ENCODE results near the gene SREBF1. TPM values are rescaled to one million over a fixed set of nuclear protein-coding genes. Genes with fewer than 3 reads are reported as not detected.

Gene SREBF1
- total RNA-seq, 1 donor from 2014 or later: 187 TPM

- TF ChIP-seq CTCF (IDR thresholded peaks at IDR 0.05; ENCODE audit: unreplicated experiment): no peak
- peak overlapping the region; percentile 86 for H3K27ac Mint-ChIP-seq
- no peak for DNase-seq (ENCODE audit: low spot score in 2 of 2, unreplicated experiment in 2 of 2)
- no peaks in the 10 kb centered on the region for H3K27me3 Mint-ChIP-seq (ENCODE audit: low read depth)
- no peaks in the 10 kb centered on the region for H3K9me3 Mint-ChIP-seq
- no peak overlapping the region for H3K4me3 Mint-ChIP-seq
- H3K4me1 Mint-ChIP-seq: peaks cover 67% of the 10 kb centered on the region
- H3K36me3 Mint-ChIP-seq: no peaks in the 10 kb centered on the region
These were observed 66.1 kb downstream of the SREBF1 start for GRCh38 chr17:17770632-17771044.

DNA sequence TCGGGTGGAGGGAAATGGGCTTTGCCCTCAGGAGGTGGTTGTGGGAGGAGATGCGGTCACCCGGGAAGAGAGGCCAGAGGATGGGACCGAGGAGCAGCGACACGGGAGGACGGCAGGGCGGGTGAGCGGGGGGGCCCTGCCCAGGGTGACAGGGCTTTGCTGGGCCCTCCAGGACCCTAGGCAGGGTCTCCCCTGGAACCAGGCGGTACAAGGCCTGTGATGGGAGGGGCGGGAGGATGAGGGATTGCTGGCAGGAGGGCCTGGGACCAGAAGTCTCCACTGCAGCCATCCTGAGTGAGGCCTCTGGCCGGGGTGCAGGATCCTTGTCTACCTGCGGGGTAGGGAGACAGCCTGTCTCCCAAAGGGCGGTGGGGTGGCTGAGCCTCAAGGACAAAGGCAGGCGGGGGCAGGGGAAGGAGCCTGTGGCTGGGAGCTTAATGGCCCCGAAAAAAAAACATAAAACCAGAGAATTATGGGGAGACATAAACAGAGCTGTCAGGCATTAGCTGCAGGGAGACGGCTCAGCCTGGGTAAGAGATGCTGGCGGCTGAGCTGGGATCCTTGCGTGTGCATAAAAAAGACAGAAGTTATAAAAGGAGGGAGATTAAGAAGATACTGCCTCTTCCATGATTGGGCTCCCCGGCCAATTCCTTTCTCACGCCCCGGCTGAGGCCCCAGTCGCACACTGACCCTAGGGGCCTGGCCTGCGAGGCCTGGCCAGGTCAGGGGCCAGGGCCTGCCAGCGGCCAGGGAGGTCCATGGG lies 66.7 kb downstream of the SREBF1 start:
- Mint-ChIP-seq H3K4me1 (peaks cover 72% of the 10 kb centered on the region), H3K27ac (peak overlapping the region; percentile 94), H3K36me3 (no peaks in the 10 kb centered on the region), H3K27me3 (ENCODE audit: low read depth) (no peaks in the 10 kb centered on the region), H3K4me3 (peak overlapping the region; percentile 21), H3K9me3 (no peaks in the 10 kb centered on the region)
- TF ChIP-seq CTCF (IDR thresholded peaks at IDR 0.05; ENCODE audit: unreplicated experiment): no peak
- no peak for DNase-seq (ENCODE audit: low spot score in 2 of 2, unreplicated experiment in 2 of 2)

GRCh38 chr17:17768424-17769088 lies 68.2 kb downstream of the SREBF1 start:
- no peaks in the 10 kb centered on the region for H3K9me3 Mint-ChIP-seq
- TF ChIP-seq CTCF (IDR thresholded peaks at IDR 0.05; ENCODE audit: unreplicated experiment): no peak
- DNase-seq (ENCODE audit: low spot score in 2 of 2, unreplicated experiment in 2 of 2): no peak
- H3K4me1 Mint-ChIP-seq: peaks cover 73% of the 10 kb centered on the region
- H3K36me3 Mint-ChIP-seq: peaks cover 3% of the 10 kb centered on the region
- H3K27ac Mint-ChIP-seq: peak overlapping the region; percentile 94
- no peak overlapping the region for H3K4me3 Mint-ChIP-seq
- H3K27me3 Mint-ChIP-seq (ENCODE audit: low read depth): no peaks in the 10 kb centered on the region

DNA sequence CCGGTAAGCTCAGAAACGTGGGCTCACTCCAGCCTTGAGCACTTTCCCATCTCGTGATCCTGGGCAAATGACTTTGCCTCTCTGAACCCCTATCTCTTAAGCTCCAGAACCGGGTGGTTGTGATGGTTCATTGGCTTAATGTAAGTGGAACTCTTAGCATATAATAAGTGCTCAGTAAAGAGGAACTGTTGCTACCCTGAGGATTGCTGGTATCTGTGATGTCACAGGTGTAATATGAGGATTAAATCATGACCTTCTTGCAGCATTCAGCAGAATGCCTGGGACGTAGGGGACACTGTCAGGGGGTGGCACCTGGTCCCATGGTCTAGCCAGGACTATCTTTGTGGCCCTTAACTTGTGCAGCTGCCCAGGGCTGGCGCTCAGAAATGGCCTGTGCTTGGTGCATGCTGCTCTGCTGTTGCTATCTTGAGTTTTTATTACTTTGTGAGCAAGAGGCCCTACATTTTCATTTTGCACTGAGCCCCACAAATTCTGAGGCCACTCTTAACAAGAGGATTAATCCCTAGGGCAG lies 68.8 kb downstream of the SREBF1 start:
- H3K9me3 Mint-ChIP-seq: no peaks in the 10 kb centered on the region
- peaks cover 3% of the 10 kb centered on the region for H3K36me3 Mint-ChIP-seq
- peaks cover 76% of the 10 kb centered on the region for H3K4me1 Mint-ChIP-seq
- H3K27me3 Mint-ChIP-seq (ENCODE audit: low read depth): no peaks in the 10 kb centered on the region
- peak overlapping the region; percentile 94 for H3K27ac Mint-ChIP-seq
- TF ChIP-seq CTCF (IDR thresholded peaks at IDR 0.05; ENCODE audit: unreplicated experiment): no peak
- no peak overlapping the region for H3K4me3 Mint-ChIP-seq
- no peak for DNase-seq (ENCODE audit: low spot score in 2 of 2, unreplicated experiment in 2 of 2)

DNA sequence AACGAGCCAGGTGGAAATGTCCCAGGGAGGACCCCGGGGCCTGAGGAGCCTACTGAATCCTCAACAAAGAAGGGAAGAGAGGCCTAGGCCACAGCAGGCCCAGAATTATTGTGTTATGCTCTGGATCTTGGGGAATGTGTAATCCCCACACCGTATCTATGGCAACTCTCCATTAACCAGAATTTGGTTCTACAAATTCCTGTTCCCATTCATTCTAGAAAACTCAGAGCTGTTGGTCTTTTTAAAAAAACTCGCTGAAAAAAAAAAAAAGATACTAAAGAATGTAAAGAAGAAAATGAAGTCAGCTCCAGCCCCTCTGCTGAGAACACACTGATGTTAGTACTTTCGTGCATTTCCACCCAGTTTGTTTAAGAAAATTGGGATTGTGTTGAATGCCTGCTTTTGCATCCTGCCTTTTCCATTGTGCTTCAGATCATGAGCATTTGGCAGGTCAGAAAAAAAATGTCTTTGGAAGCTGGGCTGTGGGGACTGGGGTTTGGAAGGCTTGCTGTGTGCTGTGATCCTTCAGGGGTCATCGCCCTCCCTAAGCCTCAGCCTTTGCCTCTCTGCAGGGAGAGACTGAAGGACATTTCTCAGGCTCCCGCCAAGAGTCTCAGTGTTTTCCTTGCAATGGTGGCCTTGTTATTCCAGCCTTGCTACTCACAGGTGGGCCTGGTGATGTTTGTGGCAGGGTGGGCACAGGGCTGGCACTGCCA lies 69.5 kb downstream of the SREBF1 start:
- peak overlapping the region; percentile 88 for H3K27ac Mint-ChIP-seq
- no peak for DNase-seq (ENCODE audit: low spot score in 2 of 2, unreplicated experiment in 2 of 2)
- no peak for TF ChIP-seq CTCF (IDR thresholded peaks at IDR 0.05; ENCODE audit: unreplicated experiment)
- no peaks in the 10 kb centered on the region for H3K27me3 Mint-ChIP-seq (ENCODE audit: low read depth)
- no peak overlapping the region for H3K4me3 Mint-ChIP-seq
- H3K4me1 Mint-ChIP-seq: peaks cover 72% of the 10 kb centered on the region
- no peaks in the 10 kb centered on the region for H3K9me3 Mint-ChIP-seq
- H3K36me3 Mint-ChIP-seq: peaks cover 3% of the 10 kb centered on the region
